ENCODE measurements around the gene C5orf24.
"Not testable (repeated sequence)": the region's sequence is repeated elsewhere in the genome, so short reads cannot be mapped to it uniquely, and the experiment has no call there.

The C5orf24 gene

GRCh38 chr5:134864707-134865106 lies 18.9 kb downstream of the C5orf24 start:
- DNase-seq = no peak

- DNase-seq = peak; percentile 47
These were observed 27.7 kb downstream of the C5orf24 start for GRCh38 chr5:134873494-134873893.

DNA sequence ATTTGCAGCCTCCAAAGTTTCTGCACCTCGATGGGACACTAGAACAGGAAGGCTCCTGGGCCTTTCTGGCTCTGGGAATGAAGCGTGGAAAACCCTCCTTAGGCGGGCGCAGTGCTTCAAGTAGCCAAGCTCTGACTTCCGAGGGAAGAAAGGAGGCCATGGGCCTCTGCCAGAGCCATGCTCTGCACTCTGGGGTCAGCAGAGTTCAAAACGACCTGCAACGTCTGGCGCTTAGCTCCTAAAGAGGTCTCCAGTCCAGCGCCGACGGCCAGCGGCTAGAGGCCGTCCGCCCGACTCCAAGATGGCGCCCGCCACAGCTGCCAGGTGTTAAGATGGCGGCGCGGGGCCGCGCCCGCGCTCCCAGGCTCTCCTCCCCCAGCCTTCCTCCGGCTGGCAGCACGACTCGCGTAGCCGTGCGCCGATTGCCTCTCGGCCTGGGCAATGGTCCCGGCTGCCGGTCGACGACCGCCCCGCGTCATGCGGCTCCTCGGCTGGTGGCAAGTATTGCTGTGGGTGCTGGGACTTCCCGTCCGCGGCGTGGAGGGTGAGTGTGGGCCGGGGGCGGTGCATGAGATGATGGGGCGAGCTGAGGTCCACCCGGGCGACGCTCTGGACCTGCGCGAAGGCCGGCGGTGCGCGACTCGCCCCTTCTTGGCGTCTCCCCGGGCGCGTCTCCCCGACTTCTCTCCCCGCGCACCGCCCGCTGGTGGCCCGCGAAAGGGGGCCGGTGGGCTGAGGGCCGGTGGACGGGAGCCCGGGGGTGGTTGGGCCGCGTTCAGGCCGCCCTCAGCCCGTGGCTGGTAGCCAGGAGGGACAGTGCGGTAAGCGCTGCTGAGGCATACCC lies 28.4 kb downstream of the C5orf24 start, which contains the start of gene TXNDC15:
Gene TXNDC15 (plus strand): TSS at position 385 of the 844 bp plus-strand sequence. CDS start 57 bp downstream, at position 442.
- DNase-seq = peak; percentile 91

DNA sequence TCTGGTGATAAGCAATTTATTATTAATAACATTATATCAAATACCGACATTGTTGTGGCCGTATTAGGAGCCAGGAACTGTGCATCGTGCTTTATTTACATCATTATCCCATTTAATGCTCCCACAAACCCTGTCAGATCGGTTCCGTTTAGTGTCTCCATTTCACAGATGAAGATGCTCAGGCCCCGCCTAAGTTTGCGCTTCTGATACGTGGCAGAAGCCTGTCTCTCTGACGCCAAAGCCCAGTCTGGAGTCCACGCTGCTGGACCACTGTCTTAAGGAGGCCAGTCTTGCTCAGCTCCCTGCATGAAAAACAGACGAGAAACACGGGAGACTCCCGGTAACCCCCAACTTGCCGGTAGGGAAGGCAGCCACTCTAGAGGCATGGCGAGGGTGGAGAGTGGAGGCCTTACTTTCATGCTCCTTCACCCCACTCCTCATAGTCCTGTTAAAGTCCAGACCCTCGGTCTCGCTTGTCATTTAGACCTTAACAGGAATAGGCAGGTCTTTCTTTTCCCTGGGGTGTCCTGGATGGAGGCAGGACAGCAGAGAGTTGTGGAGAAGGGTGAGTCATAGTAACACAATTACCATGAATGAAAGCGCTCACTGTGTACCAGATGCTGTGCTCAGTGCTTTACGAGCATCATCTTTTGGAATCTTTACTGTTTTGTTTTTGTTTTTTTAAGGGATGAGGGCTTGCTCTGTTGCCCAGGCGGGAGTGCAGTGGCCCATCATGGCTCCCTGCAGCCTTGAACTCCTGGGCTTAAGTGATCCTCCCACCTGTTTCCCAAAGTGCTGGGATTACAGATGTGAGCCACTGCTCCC lies 29.3 kb downstream of the C5orf24 start:
- peak; percentile 73 for DNase-seq

GRCh38 chr5:134877159-134877558 lies 31.4 kb downstream of the C5orf24 start:
- peak; percentile 79 for DNase-seq

DNA sequence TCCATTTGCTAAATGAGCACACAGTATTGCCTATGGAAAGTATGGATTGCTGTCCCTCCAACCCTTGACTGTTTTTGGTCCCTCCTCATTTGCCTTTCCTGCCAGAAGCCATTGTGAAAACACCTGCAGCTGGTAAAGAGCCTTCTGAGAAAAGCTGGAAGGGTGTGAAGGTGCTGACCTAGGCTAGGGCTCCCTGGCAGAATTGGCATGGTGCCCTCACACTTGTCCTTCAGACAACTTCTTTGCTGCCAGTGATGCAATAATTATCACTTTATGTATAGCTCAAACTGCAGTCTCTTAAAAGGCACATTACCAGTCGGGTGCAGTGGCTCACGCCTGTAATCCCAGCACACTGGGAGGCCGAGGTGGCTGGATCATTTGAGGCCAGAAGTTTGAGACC lies 32.6 kb downstream of the C5orf24 start:
- DNase-seq = no peak

- DNase-seq = no peak
These were observed 33.7 kb downstream of the C5orf24 start for GRCh38 chr5:134879456-134879855.

GRCh38 chr5:134880937-134881336 lies 35.2 kb downstream of the C5orf24 start:
- not testable (repeated sequence) for DNase-seq

- DNase-seq = not testable (repeated sequence)
These were observed 35.9 kb downstream of the C5orf24 start for GRCh38 chr5:134881711-134882110.

DNA sequence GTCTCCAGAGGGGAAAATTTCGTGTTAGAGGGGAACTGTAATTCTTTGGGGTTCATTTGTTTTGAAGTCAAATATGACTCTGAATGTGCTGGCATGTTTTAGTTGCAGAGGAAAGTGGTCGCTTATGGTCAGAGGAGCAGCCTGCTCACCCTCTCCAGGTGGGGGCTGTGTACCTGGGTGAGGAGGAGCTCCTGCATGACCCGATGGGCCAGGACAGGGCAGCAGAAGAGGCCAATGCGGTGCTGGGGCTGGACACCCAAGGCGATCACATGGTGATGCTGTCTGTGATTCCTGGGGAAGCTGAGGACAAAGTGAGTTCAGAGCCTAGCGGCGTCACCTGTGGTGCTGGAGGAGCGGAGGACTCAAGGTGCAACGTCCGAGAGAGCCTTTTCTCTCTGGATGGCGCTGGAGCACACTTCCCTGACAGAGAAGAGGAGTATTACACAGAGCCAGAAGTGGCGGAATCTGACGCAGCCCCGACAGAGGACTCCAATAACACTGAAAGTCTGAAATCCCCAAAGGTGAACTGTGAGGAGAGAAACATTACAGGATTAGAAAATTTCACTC lies 41.9 kb downstream of the C5orf24 start:
- DNase-seq = no peak

DNA sequence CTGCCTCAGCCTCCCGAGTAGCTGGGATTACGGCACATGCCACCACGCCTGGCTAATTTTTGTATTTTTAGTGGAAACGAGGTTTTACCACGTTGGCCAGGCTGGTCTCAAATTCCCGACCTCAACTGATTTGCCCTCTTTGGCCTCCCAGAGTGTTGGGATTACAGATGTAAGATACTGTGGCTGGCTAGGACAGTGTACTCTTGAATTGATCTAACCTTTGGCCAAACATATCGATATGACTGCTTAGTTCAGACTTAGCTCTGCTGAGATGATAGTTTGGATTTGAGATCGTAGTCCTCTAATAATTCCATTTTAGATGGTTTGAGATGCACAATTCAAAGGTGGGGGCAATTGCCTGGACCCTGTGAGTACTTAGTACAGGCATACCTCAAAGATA lies 43.6 kb downstream of the C5orf24 start:
- DNase-seq = no peak

DNA sequence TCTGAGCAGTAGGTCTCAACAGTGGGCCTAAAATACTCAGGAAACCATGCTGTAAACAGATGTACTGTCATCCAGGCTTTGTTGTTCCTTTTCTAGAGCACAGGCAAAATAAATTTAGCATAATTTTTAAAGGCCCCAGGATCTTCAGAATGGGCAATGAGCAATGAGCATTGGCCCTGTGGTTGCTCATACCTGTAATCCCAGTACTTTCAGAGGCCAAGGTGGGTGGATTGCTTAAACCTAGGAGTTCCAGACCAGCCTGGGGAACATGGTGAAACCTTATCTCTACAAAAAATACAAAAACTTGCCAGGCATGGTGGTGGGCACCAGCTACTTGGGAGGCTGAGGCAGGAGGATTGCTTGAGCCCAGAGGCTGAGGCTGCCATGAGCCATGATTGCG lies 45.7 kb downstream of the C5orf24 start:
- DNase-seq = no peak

- DNase-seq = no peak
These were observed 46.5 kb downstream of the C5orf24 start for GRCh38 chr5:134892282-134892681.

DNA sequence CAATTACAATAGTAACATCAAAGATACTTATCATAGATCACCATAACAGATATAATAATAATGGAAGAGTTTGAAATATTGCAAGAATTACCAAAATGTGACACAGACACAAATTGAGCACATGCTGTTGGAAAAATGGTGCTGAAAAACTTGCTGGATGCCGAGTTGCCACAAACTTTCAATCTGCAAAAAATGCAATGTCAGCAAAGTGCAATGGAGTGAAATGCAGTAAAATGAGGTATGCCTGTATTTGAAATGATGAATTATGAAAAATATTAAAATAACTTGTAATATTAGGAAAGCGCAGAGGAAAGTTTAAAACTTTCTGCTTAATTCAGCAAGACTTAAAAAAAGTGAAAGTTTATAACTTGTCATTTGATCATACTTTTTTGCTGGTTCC lies 47.2 kb downstream of the C5orf24 start:
- no peak for DNase-seq

DNA sequence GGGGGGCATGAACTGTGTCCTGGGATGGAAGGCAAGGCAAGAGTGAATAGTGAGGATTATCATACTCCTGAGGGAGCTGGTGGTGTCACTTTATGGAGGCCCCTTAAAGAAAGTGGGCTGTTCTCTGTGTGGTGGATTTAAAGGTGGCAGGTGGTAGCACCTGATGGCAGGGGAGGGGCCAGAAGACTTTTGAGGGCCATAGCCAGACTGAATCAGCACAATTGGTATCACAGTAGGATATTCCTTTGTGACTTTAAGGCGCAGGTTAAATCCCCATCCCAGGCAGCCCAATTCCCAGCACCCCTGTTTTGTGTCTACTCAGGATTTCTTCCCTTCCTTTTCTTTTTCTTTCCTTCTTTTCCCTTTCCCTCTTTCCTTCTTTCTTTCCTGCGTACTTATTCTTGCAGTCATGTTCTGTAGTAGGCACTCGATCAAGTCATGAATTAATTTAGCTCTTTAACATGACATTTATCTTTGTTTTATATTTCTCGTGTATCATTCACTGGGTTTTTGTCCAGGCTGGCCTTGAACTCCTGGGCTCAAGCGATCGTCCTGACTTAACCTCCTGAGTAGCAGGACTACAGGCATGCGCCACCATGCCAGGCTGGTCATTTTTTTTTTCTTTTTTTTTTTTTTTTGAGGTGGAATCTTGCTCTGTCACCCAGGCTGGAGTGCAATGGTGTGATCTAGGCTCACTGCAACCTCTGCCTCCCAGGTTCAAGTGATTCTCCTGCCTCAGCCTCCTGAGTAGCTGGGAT lies 48.2 kb downstream of the C5orf24 start:
- no peak for DNase-seq

DNA sequence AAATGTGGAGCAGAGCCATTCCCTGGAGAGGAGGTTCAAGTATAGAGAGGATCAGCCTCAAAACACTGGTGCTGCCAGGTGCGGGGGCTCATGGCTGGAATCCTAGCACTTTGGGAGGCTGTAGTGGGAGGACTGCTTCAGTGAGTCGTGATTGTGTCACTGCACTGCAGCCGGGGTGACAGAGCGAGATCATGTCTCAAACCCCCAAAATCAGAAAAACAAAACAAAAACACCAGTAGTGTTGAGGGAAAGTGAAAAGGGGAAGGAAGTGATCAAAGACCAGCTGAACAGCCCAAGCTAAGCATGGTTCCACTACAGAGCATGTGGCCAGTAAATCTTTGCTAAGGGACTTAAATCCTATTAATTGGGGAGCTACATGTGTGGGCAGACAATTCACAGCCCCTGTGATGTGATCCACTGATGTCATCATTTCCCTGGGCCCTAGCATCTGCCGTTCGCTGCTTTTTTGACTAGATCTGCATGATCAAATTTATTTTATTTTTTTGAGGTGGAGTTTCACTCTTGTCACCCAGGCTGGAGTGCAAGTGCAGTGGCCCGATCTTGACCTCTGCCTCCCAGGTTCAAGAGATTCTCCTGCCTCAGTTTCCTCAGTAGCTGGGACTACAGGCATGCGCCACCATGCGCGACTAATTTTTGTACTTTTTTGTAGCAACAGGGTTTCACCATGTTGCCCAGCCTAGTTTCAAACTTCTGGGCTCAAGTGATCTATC lies 56.5 kb downstream of the C5orf24 start:
- DNase-seq = peak; percentile 38

DNA sequence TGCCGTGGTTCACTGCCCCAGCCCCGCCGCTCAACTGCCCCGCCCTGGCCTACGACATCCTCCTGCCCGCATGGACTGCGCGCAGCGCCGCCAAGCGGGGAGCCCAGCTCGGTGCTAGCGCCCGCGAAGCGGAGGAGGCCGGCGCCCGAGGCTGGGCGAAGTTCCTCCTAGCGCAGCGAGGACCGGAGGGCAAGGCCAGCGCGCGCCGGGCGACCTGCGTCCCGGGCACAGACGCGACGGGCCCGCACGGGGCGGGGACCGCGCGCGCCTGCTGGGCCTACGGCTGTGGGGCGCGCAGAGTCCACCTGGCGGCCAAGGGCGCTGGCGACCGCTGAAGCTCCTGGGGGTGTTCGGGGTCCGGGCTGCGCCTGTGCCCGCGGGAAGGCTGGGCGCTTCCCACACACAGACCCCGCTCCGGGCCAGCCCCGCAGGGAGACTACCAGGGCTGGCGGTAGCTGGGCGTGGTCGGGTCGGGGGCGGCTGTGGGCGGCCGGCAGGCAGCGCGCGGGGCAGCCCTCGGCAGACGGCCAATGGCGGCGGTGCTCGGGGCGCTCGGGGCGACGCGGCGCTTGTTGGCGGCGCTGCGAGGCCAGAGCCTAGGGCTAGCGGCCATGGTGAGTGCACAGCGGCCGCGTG lies 59.0 kb downstream of the C5orf24 start, which contains the start of gene PCBD2:
Gene PCBD2 (plus strand): TSS at position 522 of the 636 bp plus-strand sequence. CDS start 9 bp downstream, at position 531.
- peak; percentile 98 for DNase-seq

GRCh38 chr5:134905246-134905996 lies 59.7 kb downstream of the C5orf24 start:
- DNase-seq = peak; percentile 90

- no peak for DNase-seq
These were observed 61.0 kb downstream of the C5orf24 start for GRCh38 chr5:134906811-134907210.
